HG03354 (cell line): ENCODE data around the gene PON3.
"Not testable (repeated sequence)": the region's sequence is repeated elsewhere in the genome, so short reads cannot be mapped to it uniquely, and the experiment has no call there.

Source experiments
- ATAC-seq: cut with Tn5 transposase; IDR thresholded peaks from one replicate; pipeline ENCODE4 v1.9.1; 2021; ENCODE audit warnings: mild to moderate bottlenecking; ENCODE audit not compliant: unreplicated experiment, poor library complexity, severe bottlenecking

PON3 gene

GRCh38 chr7:95421000-95421846, 25.0 kb upstream of the PON3 start:
- ATAC-seq = no peak

- ATAC-seq = no peak
Observed at GRCh38 chr7:95412075-95412474, 15.9 kb upstream of the PON3 start.

GRCh38 chr7:95411666-95412065, 15.5 kb upstream of the PON3 start:
- no peak for ATAC-seq

GRCh38 chr7:95411036-95411435, 14.9 kb upstream of the PON3 start:
- ATAC-seq = no peak

GRCh38 chr7:95407751-95408150, 11.6 kb upstream of the PON3 start:
- ATAC-seq = no peak

- no peak for ATAC-seq
Observed at GRCh38 chr7:95405800-95406199, 9.6 kb upstream of the PON3 start.

GRCh38 chr7:95405208-95405607, 9.0 kb upstream of the PON3 start:
- no peak for ATAC-seq

- no peak for ATAC-seq
Observed at GRCh38 chr7:95404316-95404865, 8.2 kb upstream of the PON3 start.

GRCh38 chr7:95398155-95398940, 2.2 kb upstream of the PON3 start:
- no peak for ATAC-seq

GRCh38 chr7:95397381-95397780, 1.2 kb upstream of the PON3 start:
- ATAC-seq = no peak

- no peak for ATAC-seq
Observed at GRCh38 chr7:95395755-95396135, 430 bp downstream of the PON3 start.

GRCh38 chr7:95394370-95394769, 1.8 kb downstream of the PON3 start:
- no peak for ATAC-seq

- no peak for ATAC-seq
Observed at GRCh38 chr7:95391761-95392160, 4.4 kb downstream of the PON3 start.

GRCh38 chr7:95389516-95389915, 6.7 kb downstream of the PON3 start:
- no peak for ATAC-seq

- not testable (repeated sequence) for ATAC-seq
Observed at GRCh38 chr7:95379457-95379856, 16.7 kb downstream of the PON3 start.

- no peak for ATAC-seq
Observed at GRCh38 chr7:95376632-95377400, 19.4 kb downstream of the PON3 start.

GRCh38 chr7:95375591-95376257, 20.5 kb downstream of the PON3 start:
- no peak for ATAC-seq

GRCh38 chr7:95373323-95373722, 22.9 kb downstream of the PON3 start:
- ATAC-seq = no peak

- ATAC-seq = no peak
Observed at GRCh38 chr7:95368235-95368634, 27.9 kb downstream of the PON3 start.

GRCh38 chr7:95367606-95368005, 28.6 kb downstream of the PON3 start:
- no peak for ATAC-seq
